SU-DHL-6 (cell line): ENCODE measurements around the gene RARS1.

ENCODE experiments used
- H2AFZ ChIP-seq: fragments of 200-600 bp; sonication (generic); 2 replicates; pipeline ENCODE4 v1.6.1; 2014; ENCODE audit warnings: low read depth, mild to moderate bottlenecking, moderate library complexity, mixed read lengths, antibody characterized with exemption, low read length; ENCODE audit not compliant: severe bottlenecking
- H3F3A ChIP-seq: fragments of 200-600 bp; shearing (Covaris generic); 2 replicates; pipeline ENCODE4 v1.6.0; 2016; ENCODE audit warnings: antibody characterized with exemption, mild to moderate bottlenecking; ENCODE audit not compliant: insufficient read depth
- H3K27ac ChIP-seq: fragments of 200-600 bp; sonication (generic); 2 replicates; pipeline ENCODE4 v1.5.1; 2016; ENCODE audit warnings: low read depth, mild to moderate bottlenecking, low read length, moderate library complexity, mixed read lengths
- H3K27me3 ChIP-seq: fragments of 200-600 bp; sonication (generic), shearing (Covaris generic); 2 replicates; pipeline ENCODE4 v1.6.0; 2014; ENCODE audit warnings: mild to moderate bottlenecking, low read length
- H3K36me3 ChIP-seq: fragments of 200-600 bp; sonication (generic); 2 replicates; pipeline ENCODE4 v1.6.1; 2014; ENCODE audit warnings: mild to moderate bottlenecking, low read length, mixed read lengths
- H3K4me2 ChIP-seq: fragments of 300-600, 200-600 bp; shearing (Covaris generic), sonication (generic); 2 replicates; pipeline ENCODE4 v1.6.0; 2014; ENCODE audit warnings: low read length, low read depth, mild to moderate bottlenecking; ENCODE audit not compliant: poor library complexity, severe bottlenecking
- H3K4me3 ChIP-seq: fragments of 200-600 bp; sonication (generic); 2 replicates; pipeline ENCODE4 v1.5.1; 2014; ENCODE audit warnings: antibody characterized with exemption, low read length, mild to moderate bottlenecking, mixed read lengths; ENCODE audit not compliant: insufficient read depth, poor library complexity, severe bottlenecking
- H3K79me2 ChIP-seq: fragments of 200-600 bp; sonication (generic); 2 replicates; pipeline ENCODE4 v1.6.1; 2014; ENCODE audit warnings: mild to moderate bottlenecking, low read length, moderate library complexity; ENCODE audit not compliant: insufficient read depth
- H3K9ac ChIP-seq: fragments of 200-600 bp; sonication (generic); 2 replicates; pipeline ENCODE4 v1.7.0; 2014; ENCODE audit warnings: mild to moderate bottlenecking, low read length
- H3K9me2 ChIP-seq: fragments of 200-600 bp; sonication (generic); replicated peaks from 2 replicates; pipeline ENCODE4 v1.6.1; 2014; ENCODE audit warnings: low read length; ENCODE audit not compliant: insufficient read depth
- H3K9me3 ChIP-seq: fragments of 200-600 bp; sonication (generic); 2 replicates; pipeline ENCODE4 v1.6.1; 2014; ENCODE audit warnings: low read length, mixed read lengths; ENCODE audit not compliant: insufficient read depth
- H4K20me1 ChIP-seq: fragments of 200-600 bp; sonication (generic); 2 replicates; pipeline ENCODE4 v1.6.1; 2014; ENCODE audit warnings: low read depth, mild to moderate bottlenecking, antibody characterized with exemption, low read length, moderate library complexity, mixed read lengths
- EZH2phosphoT487 ChIP-seq: fragments of 200-600 bp; sonication (generic), shearing (Covaris generic); conservative IDR thresholded peaks from 2 replicates; pipeline ENCODE4 v1.6.1; 2018; ENCODE audit warnings: mild to moderate bottlenecking, antibody characterized with exemption, low read length, moderate library complexity, mixed read lengths
- TF ChIP-seq, protein P1 (sequence below): fragments of 200-600 bp; sonication (generic); IDR thresholded peaks from one replicate; pipeline ENCODE4 v1.5.1; 2017; ENCODE audit warnings: antibody characterized with exemption, mild to moderate bottlenecking, low read length, moderate library complexity; ENCODE audit not compliant: insufficient read depth, poor library complexity, severe bottlenecking

The RARS1 gene

DNA sequence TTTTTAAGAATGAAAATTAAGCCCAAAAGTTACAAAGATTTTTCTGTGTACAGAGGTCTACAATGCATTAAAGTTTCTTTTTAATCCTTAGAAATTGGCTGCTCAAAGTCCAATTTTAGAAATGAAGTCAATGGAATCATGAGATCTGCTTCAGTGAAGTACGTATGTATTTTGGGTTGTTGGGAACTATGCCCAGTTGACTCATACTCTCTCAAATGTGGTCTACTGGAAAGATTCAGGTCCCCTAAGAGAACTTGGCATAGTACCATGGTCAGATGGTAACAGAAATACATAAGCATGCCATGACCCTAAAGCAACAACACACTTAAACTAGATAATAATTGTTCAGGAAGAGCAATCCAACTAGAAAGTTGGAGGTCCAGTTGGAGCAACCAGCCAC, 65.9 kb downstream of the RARS1 start:
- H3K27ac ChIP-seq, result no peak overlapping the region
- no peaks in the 10 kb centered on the region for H3K9me2 ChIP-seq
- H2AFZ ChIP-seq, result no peak overlapping the region
- no peaks in the 10 kb centered on the region for H3K9me3 ChIP-seq
- H3K9ac ChIP-seq, result no peak overlapping the region
- H3K4me3 ChIP-seq, result no peak overlapping the region
- H4K20me1 ChIP-seq, result 0 out of 2 replicates have a peak, but pooled peaks cover 8% of the 10 kb centered on the region
- no peak overlapping the region for H3K4me2 ChIP-seq
- H3K36me3 ChIP-seq, result peaks cover 58% of the 10 kb centered on the region
- no peak for TF ChIP-seq EZH2phosphoT487
- TF ChIP-seq, protein P1, sequence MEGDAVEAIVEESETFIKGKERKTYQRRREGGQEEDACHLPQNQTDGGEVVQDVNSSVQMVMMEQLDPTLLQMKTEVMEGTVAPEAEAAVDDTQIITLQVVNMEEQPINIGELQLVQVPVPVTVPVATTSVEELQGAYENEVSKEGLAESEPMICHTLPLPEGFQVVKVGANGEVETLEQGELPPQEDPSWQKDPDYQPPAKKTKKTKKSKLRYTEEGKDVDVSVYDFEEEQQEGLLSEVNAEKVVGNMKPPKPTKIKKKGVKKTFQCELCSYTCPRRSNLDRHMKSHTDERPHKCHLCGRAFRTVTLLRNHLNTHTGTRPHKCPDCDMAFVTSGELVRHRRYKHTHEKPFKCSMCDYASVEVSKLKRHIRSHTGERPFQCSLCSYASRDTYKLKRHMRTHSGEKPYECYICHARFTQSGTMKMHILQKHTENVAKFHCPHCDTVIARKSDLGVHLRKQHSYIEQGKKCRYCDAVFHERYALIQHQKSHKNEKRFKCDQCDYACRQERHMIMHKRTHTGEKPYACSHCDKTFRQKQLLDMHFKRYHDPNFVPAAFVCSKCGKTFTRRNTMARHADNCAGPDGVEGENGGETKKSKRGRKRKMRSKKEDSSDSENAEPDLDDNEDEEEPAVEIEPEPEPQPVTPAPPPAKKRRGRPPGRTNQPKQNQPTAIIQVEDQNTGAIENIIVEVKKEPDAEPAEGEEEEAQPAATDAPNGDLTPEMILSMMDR, result no peak
- H3K27me3 ChIP-seq, result no peaks in the 10 kb centered on the region
- H3F3A ChIP-seq, result no peaks in the 10 kb centered on the region
- peaks cover 5% of the 10 kb centered on the region for H3K79me2 ChIP-seq

GRCh38 chr5:168553377-168554130, 67.3 kb downstream of the RARS1 start:
- Histone ChIP-seq H3K4me2 (no peak overlapping the region), H3K4me3 (no peak overlapping the region), H2AFZ (no peak overlapping the region), H3K9ac (no peak overlapping the region), H3K27ac (no peak overlapping the region), H3K9me3 (no peaks in the 10 kb centered on the region), H3K79me2 (peaks cover 5% of the 10 kb centered on the region), H3K9me2 (no peaks in the 10 kb centered on the region), H3K36me3 (peaks cover 63% of the 10 kb centered on the region), H4K20me1 (0 out of 2 replicates have a peak, but pooled peaks cover 8% of the 10 kb centered on the region), H3F3A (no peaks in the 10 kb centered on the region), H3K27me3 (no peaks in the 10 kb centered on the region)
- TF ChIP-seq, protein P1, result no peak
- TF ChIP-seq EZH2phosphoT487, result no peak

DNA sequence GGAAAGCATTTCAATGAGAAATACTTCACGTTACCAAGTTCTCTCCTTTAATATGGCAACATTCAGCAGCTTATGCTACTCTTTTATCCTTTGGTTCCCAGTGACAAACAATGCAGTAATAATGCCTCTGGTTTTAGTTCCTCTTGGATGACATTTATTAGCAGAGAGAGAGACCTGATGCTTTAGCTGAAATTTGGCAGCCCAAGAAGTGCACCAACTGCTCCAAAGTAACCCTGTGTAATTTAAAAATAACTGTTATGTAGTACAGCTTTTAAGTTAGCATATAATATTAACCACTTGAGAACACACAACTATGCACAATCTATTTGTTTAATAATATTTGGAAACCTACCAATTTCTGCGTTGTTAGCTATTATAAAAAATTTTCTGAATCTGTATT, 71.1 kb downstream of the RARS1 start:
- no peak for TF ChIP-seq EZH2phosphoT487
- TF ChIP-seq, protein P1, result no peak
- H4K20me1 ChIP-seq, result peaks cover 6% of the 10 kb centered on the region; the same call in 1 of the 2 replicates

More for the DNA sequence above, 71.1 kb downstream of the RARS1 start:
- H3F3A ChIP-seq, result no peaks in the 10 kb centered on the region
- no peak overlapping the region for H2AFZ ChIP-seq
- H3K9me2 ChIP-seq, result no peaks in the 10 kb centered on the region
- H3K79me2 ChIP-seq, result peaks cover 11% of the 10 kb centered on the region
- H3K4me2 ChIP-seq, result no peak overlapping the region
- peaks cover 64% of the 10 kb centered on the region for H3K36me3 ChIP-seq
- no peaks in the 10 kb centered on the region for H3K27me3 ChIP-seq
- no peak overlapping the region for H3K9ac ChIP-seq
- H3K9me3 ChIP-seq, result no peaks in the 10 kb centered on the region
- no peak overlapping the region for H3K4me3 ChIP-seq
- no peak overlapping the region for H3K27ac ChIP-seq
